ENCODE measurements around the gene OPN4.
"Not testable (repeated sequence)": the region's sequence is repeated elsewhere in the genome, so short reads cannot be mapped to it uniquely, and the experiment has no call there.

Gene OPN4, protein sequence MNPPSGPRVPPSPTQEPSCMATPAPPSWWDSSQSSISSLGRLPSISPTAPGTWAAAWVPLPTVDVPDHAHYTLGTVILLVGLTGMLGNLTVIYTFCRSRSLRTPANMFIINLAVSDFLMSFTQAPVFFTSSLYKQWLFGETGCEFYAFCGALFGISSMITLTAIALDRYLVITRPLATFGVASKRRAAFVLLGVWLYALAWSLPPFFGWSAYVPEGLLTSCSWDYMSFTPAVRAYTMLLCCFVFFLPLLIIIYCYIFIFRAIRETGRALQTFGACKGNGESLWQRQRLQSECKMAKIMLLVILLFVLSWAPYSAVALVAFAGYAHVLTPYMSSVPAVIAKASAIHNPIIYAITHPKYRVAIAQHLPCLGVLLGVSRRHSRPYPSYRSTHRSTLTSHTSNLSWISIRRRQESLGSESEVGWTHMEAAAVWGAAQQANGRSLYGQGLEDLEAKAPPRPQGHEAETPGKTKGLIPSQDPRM

GRCh38 chr10:86654411-86655172, at the start of gene OPN4:
TSS of gene OPN4 (plus strand) at chr10:86654547. CDS start at chr10:86654784, 237 bp downstream.
- DNase-seq, result no peak

DNA sequence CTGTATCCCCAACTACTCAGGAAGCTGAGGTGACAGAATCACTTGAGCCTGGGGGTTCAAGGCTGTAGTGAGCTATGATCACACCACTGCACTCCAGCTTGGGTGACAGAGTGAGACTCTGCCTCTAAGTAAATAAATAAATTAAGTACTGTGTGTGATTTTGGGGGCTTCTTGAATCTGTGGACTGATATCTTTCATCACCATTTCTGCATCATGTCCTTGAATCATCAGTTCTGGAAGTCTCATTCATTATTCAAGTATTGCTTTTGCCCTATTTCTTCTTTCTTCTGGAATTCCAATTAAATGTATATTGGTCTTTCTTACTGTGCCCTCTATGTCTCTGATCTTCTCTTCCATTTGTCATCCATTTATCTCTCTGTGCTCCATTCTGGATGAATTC, 46.7 kb upstream of the OPN4 start:
- DNase-seq, result no peak

DNA sequence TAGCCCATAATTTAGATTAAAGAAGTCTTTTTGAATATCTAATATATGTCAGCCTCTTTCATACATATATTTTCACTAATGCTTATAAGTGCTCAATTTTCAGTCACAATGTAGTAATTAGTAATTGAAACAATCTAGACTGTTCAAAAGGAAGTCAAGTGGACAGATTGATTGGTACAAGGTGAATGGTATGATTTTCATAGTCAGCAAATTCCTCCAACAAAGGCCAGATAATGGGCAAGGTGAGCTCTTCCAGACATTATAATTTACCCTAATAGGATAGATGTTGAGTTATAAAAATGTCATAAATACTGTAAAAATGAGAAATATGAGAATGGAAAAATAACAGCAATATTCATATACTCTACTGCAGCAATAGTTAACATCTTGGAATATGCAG, 44.4 kb upstream of the OPN4 start:
- no peak for DNase-seq

GRCh38 chr10:86611386-86611785, 43.0 kb upstream of the OPN4 start:
- DNase-seq, result no peak

- no peak for DNase-seq
Observed at GRCh38 chr10:86613096-86613495, 41.3 kb upstream of the OPN4 start.

DNA sequence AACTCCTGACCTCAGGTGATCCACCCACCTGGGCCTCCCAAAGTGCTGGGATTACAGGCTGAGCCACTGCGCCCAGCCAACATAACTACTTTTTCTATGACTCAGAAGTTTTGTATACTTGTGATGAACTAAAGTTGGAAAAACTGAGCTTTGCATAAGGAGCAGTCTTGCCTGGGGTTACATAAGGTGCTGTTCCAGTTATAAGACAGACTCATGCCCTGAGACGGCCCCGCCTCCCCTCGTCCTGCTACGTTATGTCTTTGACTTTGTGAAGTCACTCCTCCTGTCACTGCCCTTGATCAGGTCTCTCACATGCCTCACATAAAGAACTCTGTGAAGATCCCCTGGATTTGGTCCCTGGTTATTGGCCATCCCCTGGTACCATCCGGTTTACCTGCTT, 40.4 kb upstream of the OPN4 start:
- no peak for DNase-seq

DNA sequence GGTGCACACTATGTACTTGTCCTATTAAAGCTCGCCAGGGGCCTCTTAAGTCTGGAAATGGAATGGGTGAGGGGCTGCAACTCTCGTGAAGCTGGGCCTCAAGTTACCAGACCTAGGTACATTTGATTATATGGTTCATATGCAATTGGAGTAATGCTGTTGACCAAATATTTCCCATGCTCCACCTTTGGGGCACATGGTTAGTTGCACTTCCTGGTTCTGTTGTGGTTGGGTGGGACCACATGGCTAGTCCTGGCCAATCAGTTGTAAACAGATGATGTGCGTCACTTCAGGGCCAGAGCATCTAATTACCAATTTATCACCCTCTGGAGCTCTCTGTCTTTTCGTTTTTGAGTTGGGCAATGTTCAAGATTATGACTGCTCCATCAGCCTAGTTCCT, 39.5 kb upstream of the OPN4 start:
- DNase-seq, result no peak

DNA sequence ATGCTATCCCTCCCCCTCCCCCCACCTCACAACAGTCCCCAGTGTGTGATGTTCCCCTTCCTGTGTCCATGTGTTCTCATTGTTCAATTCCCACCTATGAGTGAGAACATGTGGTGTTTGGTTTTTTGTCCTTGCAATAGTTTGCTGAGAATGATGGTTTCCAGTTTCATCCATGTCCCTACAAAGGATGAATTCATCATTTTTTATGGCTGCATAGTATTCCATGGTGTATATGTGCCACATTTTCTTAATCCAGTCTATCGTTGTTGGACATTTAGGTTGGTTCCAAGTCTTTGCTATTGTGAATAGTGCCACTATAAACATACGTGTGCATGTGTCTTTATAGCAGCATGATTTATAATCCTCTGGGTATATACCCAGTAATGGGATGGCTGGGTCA, 37.1 kb upstream of the OPN4 start:
- not testable (repeated sequence) for DNase-seq

GRCh38 chr10:86628311-86628710, 26.0 kb upstream of the OPN4 start:
- DNase-seq, result no peak

- no peak for DNase-seq
Observed at GRCh38 chr10:86630079-86630478, 24.3 kb upstream of the OPN4 start.

GRCh38 chr10:86632009-86632800, 22.1 kb upstream of the OPN4 start:
- DNase-seq, result no peak

DNA sequence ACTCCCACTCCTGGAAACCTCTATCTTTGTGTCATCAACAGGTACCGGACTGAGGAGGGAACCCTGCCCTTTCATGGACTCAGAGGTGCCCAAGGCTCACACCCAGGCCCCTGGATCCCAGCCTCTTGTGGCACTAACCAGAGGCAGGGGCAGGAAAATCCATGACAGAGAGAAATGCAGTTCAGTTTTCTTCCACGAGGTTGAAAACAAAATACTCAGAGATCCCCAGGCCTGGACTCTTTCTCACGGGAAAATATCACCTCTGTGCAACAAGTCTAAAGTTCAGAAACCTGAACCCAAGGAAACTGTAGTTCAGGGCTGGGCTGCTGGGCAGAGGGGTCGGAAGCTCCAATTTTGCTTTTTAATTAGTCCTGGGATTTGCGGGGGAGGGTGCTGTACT, 21.4 kb upstream of the OPN4 start:
- DNase-seq, result no peak

DNA sequence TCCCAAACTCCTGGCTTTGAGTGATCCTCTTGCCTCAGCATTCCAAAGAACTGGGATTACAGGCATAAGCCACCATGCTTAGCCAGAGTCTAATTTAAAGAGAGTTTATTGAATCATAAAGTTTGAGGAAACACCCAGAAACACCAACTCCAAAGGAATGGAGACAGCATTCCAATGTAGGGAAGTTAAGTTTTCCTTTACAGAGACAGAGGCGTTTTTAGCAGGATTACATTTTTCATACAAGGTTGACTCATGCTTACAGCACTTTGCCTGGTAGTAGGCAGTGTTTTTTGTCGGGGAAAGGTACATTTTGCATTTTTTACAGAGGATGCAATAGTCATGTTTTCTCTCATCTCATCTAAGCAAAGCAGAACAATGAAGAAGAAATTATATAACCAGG, 18.9 kb upstream of the OPN4 start:
- no peak for DNase-seq

GRCh38 chr10:86636311-86636710, 18.0 kb upstream of the OPN4 start:
- no peak for DNase-seq

DNA sequence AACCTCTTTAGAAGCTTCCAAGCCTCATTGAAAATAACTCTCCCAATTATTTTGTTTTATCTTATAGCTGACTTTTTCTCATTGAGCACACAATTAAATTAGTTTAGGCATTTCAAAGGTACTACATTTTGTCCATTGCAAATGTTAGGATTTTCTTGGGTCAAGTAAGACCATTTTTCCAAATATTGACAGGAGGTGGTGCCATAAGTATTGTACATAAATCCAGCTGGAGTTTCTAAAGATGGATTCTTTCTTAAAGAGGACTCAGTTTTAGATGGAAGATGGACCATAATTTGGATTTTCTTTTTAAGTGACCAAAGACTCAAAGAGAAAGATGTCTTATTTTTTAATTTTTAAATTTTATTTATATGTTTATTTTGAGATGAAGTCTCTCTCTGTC, 12.3 kb upstream of the OPN4 start:
- no peak for DNase-seq

- DNase-seq, result no peak
Observed at GRCh38 chr10:86642499-86642898, 11.8 kb upstream of the OPN4 start.

GRCh38 chr10:86644152-86644793, 10.1 kb upstream of the OPN4 start:
- DNase-seq, result no peak

GRCh38 chr10:86644794-86645445, 9.4 kb upstream of the OPN4 start:
- no peak for DNase-seq

GRCh38 chr10:86645621-86646165, 8.7 kb upstream of the OPN4 start:
- not testable (repeated sequence) for DNase-seq

DNA sequence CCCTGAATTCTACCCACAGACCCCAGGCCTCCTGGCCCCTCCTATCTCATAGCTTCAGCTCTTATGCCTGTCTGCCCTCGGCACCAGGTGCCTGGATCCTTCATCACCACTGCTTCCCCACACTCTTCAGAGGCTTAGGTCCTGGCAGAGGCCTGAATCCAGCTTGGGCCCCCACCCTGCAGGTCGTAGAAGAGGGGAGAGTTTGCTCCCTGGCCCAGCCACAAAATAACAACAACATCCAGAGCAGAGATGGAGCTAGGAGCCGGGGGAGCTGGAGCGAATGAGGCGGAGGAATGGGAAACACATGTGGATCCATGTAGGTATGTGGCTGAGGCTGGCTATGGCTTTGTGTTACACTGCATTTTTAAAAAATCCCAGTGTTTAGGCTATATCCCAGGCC, 7.8 kb upstream of the OPN4 start:
- no peak for DNase-seq

DNA sequence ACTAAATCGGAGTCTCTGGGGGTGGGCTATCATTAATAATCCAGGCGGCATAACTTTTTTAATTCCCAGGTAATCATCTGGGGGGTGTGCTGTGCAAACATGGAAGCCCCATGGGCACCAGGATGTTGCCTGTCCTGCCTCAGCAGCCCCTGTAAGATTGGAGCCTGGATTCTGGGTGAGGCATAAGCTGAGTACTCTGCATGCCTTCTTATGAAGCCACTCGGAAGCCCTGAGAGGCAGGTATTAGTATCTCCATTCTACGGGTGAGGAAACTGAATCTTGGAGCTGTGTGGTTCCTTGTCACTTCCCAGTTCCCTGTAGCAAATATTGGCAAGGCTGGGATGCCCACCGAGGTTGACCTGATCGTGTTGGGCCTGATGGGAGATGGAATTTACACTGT, 7.4 kb upstream of the OPN4 start:
- DNase-seq, result no peak

Data from NCI-H2029 (cell line).